ENCODE measurements around the gene LRRC75A.

- TF ChIP-seq CTCF (IDR thresholded peaks at IDR 0.05) (no peak), POLR2A (IDR thresholded peaks at IDR 0.05) (no peak)
Observed at GRCh38 chr17:16461606-16461866, 30.5 kb downstream of the LRRC75A start.
